Astrocyte of the cerebellum (primary cell): ENCODE data around the gene NKTR.

Experiments
- DNase-seq: peaks from one replicate; pipeline ENCODE4 v3.0.0-alpha.2; 2011; ENCODE audit warnings: low read depth
- H3K4me3 ChIP-seq: 2 replicates; pipeline ENCODE4 v1.5.1; 2011; ENCODE audit warnings: mild to moderate bottlenecking, low read depth, low read length, moderate library complexity
- in situ Hi-C: cut with HindIII; loops from 2 replicates; pipeline ENCODE4 v1.10.0; 2017; ENCODE audit warnings: low sequenced_read_pairs
- TF ChIP-seq, protein P1 (sequence below): IDR thresholded peaks from 2 replicates; pipeline ENCODE4 v1.5.1; 2012; ENCODE audit warnings: low read length, low read depth, moderate library complexity, mild to moderate bottlenecking; ENCODE audit errors: missing control alignments

NKTR gene

DNA sequence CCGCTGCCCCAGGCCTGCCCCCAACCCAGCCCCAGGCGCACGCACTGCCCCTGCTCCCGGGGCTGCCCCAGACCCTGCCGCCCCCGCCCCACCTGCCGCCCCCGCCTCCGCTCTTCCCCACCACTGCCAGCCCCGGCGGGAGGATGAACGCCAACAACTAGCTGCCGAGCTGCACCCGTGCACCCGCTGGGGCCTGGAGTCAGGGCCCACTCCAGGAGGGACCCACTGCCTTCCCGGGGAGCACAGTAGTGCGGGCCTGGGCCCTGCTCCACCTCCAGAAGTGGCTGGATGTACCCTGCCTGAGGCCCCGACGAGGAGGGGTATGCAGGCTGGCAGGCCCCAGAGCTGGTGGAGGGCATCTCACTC, 63.9 kb downstream of the NKTR start:
- in situ Hi-C loops: loop anchor here (5.0 kb wide), 1 partner anchor 93 kb away; no protein-coding TSS in a partner anchor
- H3K4me3 ChIP-seq: no peak overlapping the region
- TF ChIP-seq, protein P1, sequence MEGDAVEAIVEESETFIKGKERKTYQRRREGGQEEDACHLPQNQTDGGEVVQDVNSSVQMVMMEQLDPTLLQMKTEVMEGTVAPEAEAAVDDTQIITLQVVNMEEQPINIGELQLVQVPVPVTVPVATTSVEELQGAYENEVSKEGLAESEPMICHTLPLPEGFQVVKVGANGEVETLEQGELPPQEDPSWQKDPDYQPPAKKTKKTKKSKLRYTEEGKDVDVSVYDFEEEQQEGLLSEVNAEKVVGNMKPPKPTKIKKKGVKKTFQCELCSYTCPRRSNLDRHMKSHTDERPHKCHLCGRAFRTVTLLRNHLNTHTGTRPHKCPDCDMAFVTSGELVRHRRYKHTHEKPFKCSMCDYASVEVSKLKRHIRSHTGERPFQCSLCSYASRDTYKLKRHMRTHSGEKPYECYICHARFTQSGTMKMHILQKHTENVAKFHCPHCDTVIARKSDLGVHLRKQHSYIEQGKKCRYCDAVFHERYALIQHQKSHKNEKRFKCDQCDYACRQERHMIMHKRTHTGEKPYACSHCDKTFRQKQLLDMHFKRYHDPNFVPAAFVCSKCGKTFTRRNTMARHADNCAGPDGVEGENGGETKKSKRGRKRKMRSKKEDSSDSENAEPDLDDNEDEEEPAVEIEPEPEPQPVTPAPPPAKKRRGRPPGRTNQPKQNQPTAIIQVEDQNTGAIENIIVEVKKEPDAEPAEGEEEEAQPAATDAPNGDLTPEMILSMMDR: no peak
- no peak for DNase-seq

GRCh38 chr3:42665050-42665878, 64.8 kb downstream of the NKTR start:
- no peak for DNase-seq
- TF ChIP-seq, protein P1: no peak
- in situ Hi-C loops: no loop called here
- H3K4me3 ChIP-seq: no peak overlapping the region

- no peak for DNase-seq
- TF ChIP-seq, protein P1: no peak
- H3K4me3 ChIP-seq: no peak overlapping the region
- in situ Hi-C loops: no loop called here
Measured at GRCh38 chr3:42666022-42666421, 65.5 kb downstream of the NKTR start.

DNA sequence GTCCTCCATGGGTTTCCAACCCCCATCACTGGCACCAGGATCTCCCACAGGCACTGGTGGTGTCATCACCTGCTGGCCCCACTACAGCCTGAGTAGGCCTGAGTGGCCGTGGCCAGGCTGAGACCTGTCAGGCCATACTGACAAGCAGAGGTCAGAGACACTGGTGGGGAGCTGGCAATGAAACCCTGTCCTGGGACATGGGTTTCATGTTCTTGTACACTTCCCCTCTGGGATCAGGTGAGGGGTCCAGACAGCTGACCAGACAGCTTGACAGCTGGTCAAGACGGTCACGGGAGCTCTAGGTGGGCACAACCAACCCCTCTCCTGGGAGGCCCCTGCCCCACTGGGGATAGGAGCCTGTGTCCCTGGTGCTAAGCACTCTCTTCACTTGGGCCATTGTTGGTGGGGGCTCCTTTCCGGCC, 66.1 kb downstream of the NKTR start:
- TF ChIP-seq, protein P1: no peak
- H3K4me3 ChIP-seq: no peak overlapping the region
- in situ Hi-C loops: no loop called here
- no peak for DNase-seq

- in situ Hi-C loops: no loop called here
- H3K4me3 ChIP-seq: no peak overlapping the region
- TF ChIP-seq, protein P1: no peak
- no peak for DNase-seq
Measured at GRCh38 chr3:42667096-42667522, 66.6 kb downstream of the NKTR start.

DNA sequence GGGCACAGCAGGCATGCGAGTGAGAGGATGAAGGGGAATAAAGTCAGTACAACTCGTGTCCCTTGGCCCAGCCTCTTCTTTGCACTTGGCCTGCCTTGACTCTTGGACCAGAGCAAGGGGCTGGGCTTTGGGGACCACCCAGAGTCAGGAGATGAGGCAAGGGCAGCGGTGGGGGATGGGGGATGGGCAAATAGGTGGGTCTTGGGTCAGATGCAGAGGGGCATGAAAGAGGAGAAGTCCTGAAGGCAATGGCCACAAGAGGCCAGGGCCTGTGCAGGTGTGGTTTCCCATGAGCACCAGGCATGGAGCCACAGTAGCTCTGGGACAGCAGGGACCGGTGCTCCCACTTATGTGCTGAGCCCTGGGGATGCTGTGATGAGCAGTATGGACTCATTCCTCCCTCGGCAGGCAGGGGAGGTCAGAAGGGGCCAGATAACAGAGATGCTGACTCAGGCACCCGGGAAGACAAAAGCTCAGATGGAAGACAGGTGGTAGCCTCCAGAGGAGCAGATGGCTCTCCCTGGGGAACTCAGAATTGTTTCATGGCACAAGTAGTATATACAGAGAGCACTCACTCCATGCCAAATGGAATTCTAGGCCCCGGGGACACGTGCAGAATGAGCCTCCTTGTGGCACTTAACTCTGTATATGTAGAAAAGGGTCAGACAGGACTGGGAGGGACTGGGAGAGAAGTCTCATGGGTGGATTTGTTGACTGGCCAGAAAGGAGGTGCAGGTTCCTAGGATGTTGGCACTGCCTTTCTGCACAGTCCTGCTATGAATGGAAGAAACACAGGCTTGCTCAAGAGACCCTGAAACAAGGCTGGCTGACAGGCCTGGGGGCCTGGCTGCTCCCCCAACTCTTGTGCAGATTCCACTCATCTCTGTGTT, 67.3 kb downstream of the NKTR start:
- TF ChIP-seq, protein P1: no peak
- in situ Hi-C loops: no loop called here
- H3K4me3 ChIP-seq: no peak overlapping the region
- no peak for DNase-seq
